GM18867 (cell line): ENCODE data around the gene SPTLC3.

ENCODE experiments used
- ATAC-seq: cut with Tn5 transposase; IDR thresholded peaks from one replicate; pipeline ENCODE4 v1.9.1; 2021; ENCODE audit warnings: mild to moderate bottlenecking, moderate library complexity; ENCODE audit not compliant: unreplicated experiment

Gene SPTLC3

GRCh38 chr20:13028673-13029072, 19.9 kb downstream of the SPTLC3 start:
- ATAC-seq: no peak

- no peak for ATAC-seq
These were observed 21.1 kb downstream of the SPTLC3 start for GRCh38 chr20:13029687-13030375.

GRCh38 chr20:13031751-13032150, 23.0 kb downstream of the SPTLC3 start:
- no peak for ATAC-seq

- no peak for ATAC-seq
These were observed 25.3 kb downstream of the SPTLC3 start for GRCh38 chr20:13034115-13034514.

GRCh38 chr20:13034936-13035335, 26.2 kb downstream of the SPTLC3 start:
- ATAC-seq: no peak

GRCh38 chr20:13035399-13036152, 26.8 kb downstream of the SPTLC3 start:
- ATAC-seq: no peak

- ATAC-seq: no peak
These were observed 29.0 kb downstream of the SPTLC3 start for GRCh38 chr20:13037727-13038126.

- ATAC-seq: no peak
These were observed 33.0 kb downstream of the SPTLC3 start for GRCh38 chr20:13041574-13042457.

- no peak for ATAC-seq
These were observed 33.7 kb downstream of the SPTLC3 start for GRCh38 chr20:13042458-13042794.

GRCh38 chr20:13046409-13046808, 37.6 kb downstream of the SPTLC3 start:
- ATAC-seq: no peak

GRCh38 chr20:13054011-13054410, 45.2 kb downstream of the SPTLC3 start:
- ATAC-seq: no peak

GRCh38 chr20:13058666-13059389, 50.1 kb downstream of the SPTLC3 start:
- no peak for ATAC-seq

- no peak for ATAC-seq
These were observed 50.8 kb downstream of the SPTLC3 start for GRCh38 chr20:13059398-13060136.

GRCh38 chr20:13060327-13060726, 51.6 kb downstream of the SPTLC3 start:
- ATAC-seq: no peak

- no peak for ATAC-seq
These were observed 52.6 kb downstream of the SPTLC3 start for GRCh38 chr20:13061381-13061780.

- ATAC-seq: no peak
These were observed 54.0 kb downstream of the SPTLC3 start for GRCh38 chr20:13062789-13063188.

GRCh38 chr20:13068336-13068735, 59.6 kb downstream of the SPTLC3 start:
- no peak for ATAC-seq

GRCh38 chr20:13081877-13082276, 73.1 kb downstream of the SPTLC3 start:
- ATAC-seq: no peak

GRCh38 chr20:13082378-13082777, 73.6 kb downstream of the SPTLC3 start:
- no peak for ATAC-seq

GRCh38 chr20:13085275-13085674, 76.5 kb downstream of the SPTLC3 start:
- ATAC-seq: no peak
